CD4-positive, alpha-beta T cell treated with Interleukin-12 subunit alpha and Interleukin-12 subunit beta, for 1 hour (primary cell): ENCODE data around the gene ARSA.
A peak's percentile ranks its signal among the peaks of the same experiment; 100 is the strongest.

ENCODE experiments used
- DNase-seq: peaks from one replicate; pipeline ENCODE4 v3.0.0-alpha.2; 2020

ARSA gene

GRCh38 chr22:50602338-50602700, 25.6 kb downstream of the ARSA start:
- no peak for DNase-seq

GRCh38 chr22:50601669-50602337, 26.1 kb downstream of the ARSA start:
- DNase-seq: no peak

- no peak for DNase-seq
These were observed 26.8 kb downstream of the ARSA start for GRCh38 chr22:50600967-50601668.

- no peak for DNase-seq
These were observed 27.4 kb downstream of the ARSA start, which contains the start of gene MAPK8IP2 for GRCh38 chr22:50600538-50600937. MAPK8IP2 (plus strand) TSS chr22:50600793; CDS start chr22:50600819, 26 bp downstream.

- DNase-seq: peak; percentile 65
These were observed 28.0 kb downstream of the ARSA start for GRCh38 chr22:50599816-50600455.

GRCh38 chr22:50597097-50597496, 30.9 kb downstream of the ARSA start:
- DNase-seq: no peak

- no peak for DNase-seq
These were observed 32.8 kb downstream of the ARSA start for GRCh38 chr22:50595189-50595588.

GRCh38 chr22:50587407-50587806, 40.5 kb downstream of the ARSA start:
- no peak for DNase-seq

GRCh38 chr22:50586416-50586815, 41.5 kb downstream of the ARSA start:
- DNase-seq: no peak

GRCh38 chr22:50585781-50586180, 42.2 kb downstream of the ARSA start:
- no peak for DNase-seq

GRCh38 chr22:50585238-50585637, 42.7 kb downstream of the ARSA start:
- no peak for DNase-seq

- no peak for DNase-seq
These were observed 43.6 kb downstream of the ARSA start for GRCh38 chr22:50584106-50585096.

- no peak for DNase-seq
These were observed 44.6 kb downstream of the ARSA start for GRCh38 chr22:50583294-50583861.

- peak; percentile 98 for DNase-seq
These were observed 45.3 kb downstream of the ARSA start, which contains the start of gene CHKB for GRCh38 chr22:50582493-50583293. CHKB (minus strand) TSS chr22:50582849; CDS start chr22:50582781, 68 bp downstream.

GRCh38 chr22:50581950-50582492, 45.9 kb downstream of the ARSA start:
- DNase-seq: no peak

- no peak for DNase-seq
These were observed 46.7 kb downstream of the ARSA start for GRCh38 chr22:50581031-50581949.

GRCh38 chr22:50579752-50580151, 48.2 kb downstream of the ARSA start:
- no peak for DNase-seq

GRCh38 chr22:50578776-50579310, 49.1 kb downstream of the ARSA start:
- no peak for DNase-seq

- no peak for DNase-seq
These were observed 49.8 kb downstream of the ARSA start, which contains the start of gene CPT1B for GRCh38 chr22:50577987-50578775. CPT1B (minus strand) TSS chr22:50578427; CDS start chr22:50577915, 512 bp downstream.
